A549 (cell line): ENCODE measurements around the gene COX7A2.

Experiments used
- EHMT2 ChIP-seq: fragments of 200-600 bp; sonication (generic); IDR thresholded peaks from 2 replicates; pipeline ENCODE4 v1.6.1; 2016; ENCODE audit warnings: antibody characterized with exemption, low read depth, mild to moderate bottlenecking, moderate library complexity
- ESRRA ChIP-seq: fragments of 150-350 bp; IDR thresholded peaks from 2 replicates; pipeline ENCODE4 v1.6.1; 2014; ENCODE audit warnings: mild to moderate bottlenecking, low read length, borderline replicate concordance
- TF ChIP-seq, protein P1 (sequence below): fragments of >200 bp; sonication (Bioruptor Twin); formaldehyde crosslinking; IDR thresholded peaks from 3 replicates; pipeline ENCODE4 v1.6.1; 2016
- TF ChIP-seq, protein P2 (sequence below): fragments of >200 bp; sonication (Bioruptor Twin); formaldehyde crosslinking; IDR thresholded peaks from 3 replicates; pipeline ENCODE4 v1.5.1; 2016
- TF ChIP-seq, protein P3 (sequence below): fragments of 200-600 bp; sonication (generic); IDR thresholded peaks from 2 replicates; pipeline ENCODE4 v1.6.1; 2016; ENCODE audit warnings: antibody characterized with exemption, mild to moderate bottlenecking, moderate library complexity

DNA sequence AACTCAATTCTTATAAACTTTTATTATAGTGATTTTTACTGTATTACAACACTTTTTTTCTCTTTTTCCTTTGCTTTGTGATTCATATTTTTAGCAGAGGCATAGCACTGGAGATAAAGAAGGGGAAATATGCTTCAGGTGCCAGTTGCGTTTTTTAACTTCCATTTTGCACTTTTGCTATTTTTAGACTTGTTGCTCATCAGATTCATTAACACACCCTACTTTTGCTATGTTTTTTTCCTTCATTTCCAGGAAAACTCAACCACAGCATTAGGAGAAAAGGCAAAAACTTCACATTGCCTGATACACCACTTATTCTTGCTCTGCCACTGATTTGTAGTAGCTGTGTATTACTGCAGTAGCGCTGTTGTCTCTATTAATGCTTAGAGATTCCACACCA is 49.0 kb upstream of the COX7A2 start:
- no peak for TF ChIP-seq ESRRA
- TF ChIP-seq, protein P1, sequence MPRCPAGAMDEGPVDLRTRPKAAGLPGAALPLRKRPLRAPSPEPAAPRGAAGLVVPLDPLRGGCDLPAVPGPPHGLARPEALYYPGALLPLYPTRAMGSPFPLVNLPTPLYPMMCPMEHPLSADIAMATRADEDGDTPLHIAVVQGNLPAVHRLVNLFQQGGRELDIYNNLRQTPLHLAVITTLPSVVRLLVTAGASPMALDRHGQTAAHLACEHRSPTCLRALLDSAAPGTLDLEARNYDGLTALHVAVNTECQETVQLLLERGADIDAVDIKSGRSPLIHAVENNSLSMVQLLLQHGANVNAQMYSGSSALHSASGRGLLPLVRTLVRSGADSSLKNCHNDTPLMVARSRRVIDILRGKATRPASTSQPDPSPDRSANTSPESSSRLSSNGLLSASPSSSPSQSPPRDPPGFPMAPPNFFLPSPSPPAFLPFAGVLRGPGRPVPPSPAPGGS: no peak
- TF ChIP-seq, protein P2, sequence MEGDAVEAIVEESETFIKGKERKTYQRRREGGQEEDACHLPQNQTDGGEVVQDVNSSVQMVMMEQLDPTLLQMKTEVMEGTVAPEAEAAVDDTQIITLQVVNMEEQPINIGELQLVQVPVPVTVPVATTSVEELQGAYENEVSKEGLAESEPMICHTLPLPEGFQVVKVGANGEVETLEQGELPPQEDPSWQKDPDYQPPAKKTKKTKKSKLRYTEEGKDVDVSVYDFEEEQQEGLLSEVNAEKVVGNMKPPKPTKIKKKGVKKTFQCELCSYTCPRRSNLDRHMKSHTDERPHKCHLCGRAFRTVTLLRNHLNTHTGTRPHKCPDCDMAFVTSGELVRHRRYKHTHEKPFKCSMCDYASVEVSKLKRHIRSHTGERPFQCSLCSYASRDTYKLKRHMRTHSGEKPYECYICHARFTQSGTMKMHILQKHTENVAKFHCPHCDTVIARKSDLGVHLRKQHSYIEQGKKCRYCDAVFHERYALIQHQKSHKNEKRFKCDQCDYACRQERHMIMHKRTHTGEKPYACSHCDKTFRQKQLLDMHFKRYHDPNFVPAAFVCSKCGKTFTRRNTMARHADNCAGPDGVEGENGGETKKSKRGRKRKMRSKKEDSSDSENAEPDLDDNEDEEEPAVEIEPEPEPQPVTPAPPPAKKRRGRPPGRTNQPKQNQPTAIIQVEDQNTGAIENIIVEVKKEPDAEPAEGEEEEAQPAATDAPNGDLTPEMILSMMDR: no peak
- TF ChIP-seq, protein P3, sequence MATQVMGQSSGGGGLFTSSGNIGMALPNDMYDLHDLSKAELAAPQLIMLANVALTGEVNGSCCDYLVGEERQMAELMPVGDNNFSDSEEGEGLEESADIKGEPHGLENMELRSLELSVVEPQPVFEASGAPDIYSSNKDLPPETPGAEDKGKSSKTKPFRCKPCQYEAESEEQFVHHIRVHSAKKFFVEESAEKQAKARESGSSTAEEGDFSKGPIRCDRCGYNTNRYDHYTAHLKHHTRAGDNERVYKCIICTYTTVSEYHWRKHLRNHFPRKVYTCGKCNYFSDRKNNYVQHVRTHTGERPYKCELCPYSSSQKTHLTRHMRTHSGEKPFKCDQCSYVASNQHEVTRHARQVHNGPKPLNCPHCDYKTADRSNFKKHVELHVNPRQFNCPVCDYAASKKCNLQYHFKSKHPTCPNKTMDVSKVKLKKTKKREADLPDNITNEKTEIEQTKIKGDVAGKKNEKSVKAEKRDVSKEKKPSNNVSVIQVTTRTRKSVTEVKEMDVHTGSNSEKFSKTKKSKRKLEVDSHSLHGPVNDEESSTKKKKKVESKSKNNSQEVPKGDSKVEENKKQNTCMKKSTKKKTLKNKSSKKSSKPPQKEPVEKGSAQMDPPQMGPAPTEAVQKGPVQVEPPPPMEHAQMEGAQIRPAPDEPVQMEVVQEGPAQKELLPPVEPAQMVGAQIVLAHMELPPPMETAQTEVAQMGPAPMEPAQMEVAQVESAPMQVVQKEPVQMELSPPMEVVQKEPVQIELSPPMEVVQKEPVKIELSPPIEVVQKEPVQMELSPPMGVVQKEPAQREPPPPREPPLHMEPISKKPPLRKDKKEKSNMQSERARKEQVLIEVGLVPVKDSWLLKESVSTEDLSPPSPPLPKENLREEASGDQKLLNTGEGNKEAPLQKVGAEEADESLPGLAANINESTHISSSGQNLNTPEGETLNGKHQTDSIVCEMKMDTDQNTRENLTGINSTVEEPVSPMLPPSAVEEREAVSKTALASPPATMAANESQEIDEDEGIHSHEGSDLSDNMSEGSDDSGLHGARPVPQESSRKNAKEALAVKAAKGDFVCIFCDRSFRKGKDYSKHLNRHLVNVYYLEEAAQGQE: no peak
- TF ChIP-seq EHMT2: no peak
